ENCODE results near the gene PIERCE2. TPM values are rescaled to one million over a fixed set of nuclear protein-coding genes. Genes with fewer than 3 reads are reported as not detected.

The PIERCE2 gene
- total and polyA plus RNA-seq, 2 of the 4 experiments (the other 2 are of a cell fraction), result 0.36 to 0.48 TPM

DNA sequence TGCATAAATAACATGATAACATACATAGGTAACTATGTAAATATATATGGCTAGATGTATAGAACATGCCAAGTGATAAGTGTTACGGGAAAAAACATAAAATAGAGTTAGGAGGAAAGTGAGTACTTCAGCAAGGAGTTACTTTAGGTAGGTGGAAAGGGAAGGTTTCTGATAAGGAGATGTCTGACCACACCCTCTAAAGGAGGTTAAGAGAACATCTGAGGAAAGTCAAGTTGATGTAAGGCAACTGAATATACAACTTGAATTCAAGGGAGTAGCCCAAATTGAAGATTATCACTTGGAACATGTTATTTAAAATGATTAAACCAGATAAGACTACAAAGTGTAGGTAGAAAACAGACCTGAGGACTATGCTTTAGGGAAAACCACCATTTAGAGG is 13.8 kb downstream of the PIERCE2 start:
- no TSS peak for BruUV-seq (replicated peaks)

More for the DNA sequence above, 13.8 kb downstream of the PIERCE2 start:
- Histone ChIP-seq H3K9me1 (ENCODE audit: insufficient read depth, low read length) (no peaks in the 10 kb centered on the region), H3K4me1 (ENCODE audit: control insufficient read depth, insufficient read depth, low read length) (no peaks in the 10 kb centered on the region), H4K91ac (ENCODE audit: insufficient read depth, low read depth, low read length) (no peak overlapping the region), H3K18ac (ENCODE audit: low read depth, low read length) (no peak overlapping the region), H2AK9ac (replicated peaks; ENCODE audit: low read depth, low read length, poor library complexity) (no peak overlapping the region), H3K4me2 (ENCODE audit: low read depth, low read length) (no peak overlapping the region), H3K4me3 (ENCODE audit: insufficient read depth, low read depth, low read length) (no peak overlapping the region), H3K56ac (ENCODE audit: extremely low read depth, insufficient read depth, low read length) (no peak overlapping the region), H2AFZ (replicated peaks; ENCODE audit: low read length, poor library complexity) (no peak overlapping the region), H3K27ac (ENCODE audit: insufficient read depth, low read length) (no peak overlapping the region), H4K8ac (ENCODE audit: low read depth in 2 of 2, low read length in 2 of 2) (no peak overlapping the region), H3K79me1 (ENCODE audit: low read depth in 1 of 2, low read length in 2 of 2) (no peaks in the 10 kb centered on the region), H2BK120ac (ENCODE audit: low read depth, low read length) (no peak overlapping the region), H3K9ac (ENCODE audit: low read depth, low read length) (no peak overlapping the region), H3K14ac (replicated peaks; ENCODE audit: low read depth, low read length) (no peak overlapping the region), H2BK15ac (ENCODE audit: low read depth, low read length) (no peak overlapping the region), H4K5ac (ENCODE audit: low read depth, low read length) (no peak overlapping the region), H3K36me3 (ENCODE audit: control insufficient read depth, insufficient read depth, low read length) (no peaks in the 10 kb centered on the region), H4K20me1 (ENCODE audit: insufficient read depth, low read length) (no peaks in the 10 kb centered on the region), H3K23ac (ENCODE audit: low read depth, low read length) (no peak overlapping the region), H3K9me3 (ENCODE audit: control insufficient read depth, insufficient read depth, low read length) (no peaks in the 10 kb centered on the region), H2AK5ac (ENCODE audit: low read depth, low read length) (no peak overlapping the region), H3K27me3 (ENCODE audit: control insufficient read depth, insufficient read depth, low read length) (no peaks in the 10 kb centered on the region), H2BK5ac (ENCODE audit: low read depth, low read length, poor library complexity, severe bottlenecking) (no peak overlapping the region), H2BK20ac (ENCODE audit: low read depth, low read length) (no peak overlapping the region), H3K4ac (ENCODE audit: low read depth, low read length) (no peak overlapping the region)
- DNase-seq, result no peak
- no CpG with 5 or more reads among the region's 1 CpG for WGBS, 2 experiments (ENCODE audit: extremely low coverage in 2 of 2, insufficient read length in 1 of 2)
- POLR2A ChIA-PET (ENCODE audit: unreplicated experiment), result no interaction called here
- CTCF ChIA-PET, result interaction anchor here (0.7 kb wide), 1 partner anchor 9 kb away, joined by 3 read pairs; no protein-coding TSS in a partner anchor
- no peak for ATAC-seq (ENCODE audit: low read depth)
- no peak for TF ChIP-seq FOS (IDR thresholded peaks at IDR 0.05; ENCODE audit: low read depth, low read length)
- TF ChIP-seq, protein P1, sequence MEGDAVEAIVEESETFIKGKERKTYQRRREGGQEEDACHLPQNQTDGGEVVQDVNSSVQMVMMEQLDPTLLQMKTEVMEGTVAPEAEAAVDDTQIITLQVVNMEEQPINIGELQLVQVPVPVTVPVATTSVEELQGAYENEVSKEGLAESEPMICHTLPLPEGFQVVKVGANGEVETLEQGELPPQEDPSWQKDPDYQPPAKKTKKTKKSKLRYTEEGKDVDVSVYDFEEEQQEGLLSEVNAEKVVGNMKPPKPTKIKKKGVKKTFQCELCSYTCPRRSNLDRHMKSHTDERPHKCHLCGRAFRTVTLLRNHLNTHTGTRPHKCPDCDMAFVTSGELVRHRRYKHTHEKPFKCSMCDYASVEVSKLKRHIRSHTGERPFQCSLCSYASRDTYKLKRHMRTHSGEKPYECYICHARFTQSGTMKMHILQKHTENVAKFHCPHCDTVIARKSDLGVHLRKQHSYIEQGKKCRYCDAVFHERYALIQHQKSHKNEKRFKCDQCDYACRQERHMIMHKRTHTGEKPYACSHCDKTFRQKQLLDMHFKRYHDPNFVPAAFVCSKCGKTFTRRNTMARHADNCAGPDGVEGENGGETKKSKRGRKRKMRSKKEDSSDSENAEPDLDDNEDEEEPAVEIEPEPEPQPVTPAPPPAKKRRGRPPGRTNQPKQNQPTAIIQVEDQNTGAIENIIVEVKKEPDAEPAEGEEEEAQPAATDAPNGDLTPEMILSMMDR (conservative IDR thresholded peaks at IDR 0.05; ENCODE audit: low read depth, low read length), result no peak
- no peak for TF ChIP-seq NFE2L2 (IDR thresholded peaks at IDR 0.05; ENCODE audit: low read depth, low read length)
- TF ChIP-seq MXI1 (IDR thresholded peaks at IDR 0.05; ENCODE audit: borderline replicate concordance, low read depth, low read length), result no peak
- TF ChIP-seq RCOR1 (IDR thresholded peaks at IDR 0.05; ENCODE audit: insufficient replicate concordance, low read length), result no peak
- TF ChIP-seq, protein P2, sequence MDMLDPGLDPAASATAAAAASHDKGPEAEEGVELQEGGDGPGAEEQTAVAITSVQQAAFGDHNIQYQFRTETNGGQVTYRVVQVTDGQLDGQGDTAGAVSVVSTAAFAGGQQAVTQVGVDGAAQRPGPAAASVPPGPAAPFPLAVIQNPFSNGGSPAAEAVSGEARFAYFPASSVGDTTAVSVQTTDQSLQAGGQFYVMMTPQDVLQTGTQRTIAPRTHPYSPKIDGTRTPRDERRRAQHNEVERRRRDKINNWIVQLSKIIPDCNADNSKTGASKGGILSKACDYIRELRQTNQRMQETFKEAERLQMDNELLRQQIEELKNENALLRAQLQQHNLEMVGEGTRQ (IDR thresholded peaks at IDR 0.05; ENCODE audit: low read depth, low read length), result no peak
- TF ChIP-seq POLR2A (IDR thresholded peaks at IDR 0.05; ENCODE audit: low read depth, low read length), result no peak
- no peak for TF ChIP-seq BHLHE40 (IDR thresholded peaks at IDR 0.05; ENCODE audit: low read depth, low read length)
- TF ChIP-seq, protein P3, sequence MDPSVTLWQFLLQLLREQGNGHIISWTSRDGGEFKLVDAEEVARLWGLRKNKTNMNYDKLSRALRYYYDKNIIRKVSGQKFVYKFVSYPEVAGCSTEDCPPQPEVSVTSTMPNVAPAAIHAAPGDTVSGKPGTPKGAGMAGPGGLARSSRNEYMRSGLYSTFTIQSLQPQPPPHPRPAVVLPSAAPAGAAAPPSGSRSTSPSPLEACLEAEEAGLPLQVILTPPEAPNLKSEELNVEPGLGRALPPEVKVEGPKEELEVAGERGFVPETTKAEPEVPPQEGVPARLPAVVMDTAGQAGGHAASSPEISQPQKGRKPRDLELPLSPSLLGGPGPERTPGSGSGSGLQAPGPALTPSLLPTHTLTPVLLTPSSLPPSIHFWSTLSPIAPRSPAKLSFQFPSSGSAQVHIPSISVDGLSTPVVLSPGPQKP (IDR thresholded peaks at IDR 0.05; ENCODE audit: borderline replicate concordance, low read depth, low read length), result no peak
- TF ChIP-seq SMC3 (IDR thresholded peaks at IDR 0.05; ENCODE audit: low read depth, low read length), result no peak
- no peak for TF ChIP-seq RFX5 (IDR thresholded peaks at IDR 0.05; ENCODE audit: low read depth, low read length)
- dilution Hi-C loops (cut with HindIII; ENCODE audit: low sequenced_read_pairs, unreplicated experiment) (no loop called here), in situ Hi-C loops (cut with MboI; ENCODE audit: low sequenced_read_pairs) (no loop called here), intact Hi-C loops (cut with micrococcal nuclease) (no loop called here)
